Neural cell (in vitro differentiated cells): ENCODE measurements around the gene LPIN2. TPM values are rescaled to one million over a fixed set of nuclear protein-coding genes. Genes with fewer than 3 reads are reported as not detected.

Experiments
- H2AFZ ChIP-seq: fragments of 200-600, 300-800 bp; sonication (generic), shearing (Covaris generic); 2 replicates; pipeline ENCODE4 v1.6.0; 2014; ENCODE audit warnings: low read depth, mild to moderate bottlenecking, antibody characterized with exemption, low read length, moderate library complexity
- H3F3A ChIP-seq: fragments of 200-600 bp; shearing (Covaris generic); 2 replicates; pipeline ENCODE4 v1.6.1; 2016; ENCODE audit warnings: mild to moderate bottlenecking, moderate library complexity, mixed read lengths, antibody characterized with exemption, low read length; ENCODE audit not compliant: insufficient read depth, poor library complexity, severe bottlenecking
- H3K27ac ChIP-seq: fragments of 200-600, 300-800 bp; sonication (generic), shearing (Covaris generic); 2 replicates; pipeline ENCODE4 v1.5.1; 2014; ENCODE audit warnings: mild to moderate bottlenecking, low read length, moderate library complexity
- H3K27me3 ChIP-seq: fragments of 300-800, 200-600 bp; sonication (generic), shearing (Covaris generic); 2 replicates; pipeline ENCODE4 v1.6.0; 2014; ENCODE audit warnings: mild to moderate bottlenecking, low read depth, low read length, moderate library complexity; ENCODE audit not compliant: insufficient read depth
- H3K36me3 ChIP-seq: fragments of 300-800, 200-600 bp; sonication (generic), shearing (Covaris generic); 2 replicates; pipeline ENCODE4 v1.5.1; 2014; ENCODE audit warnings: mild to moderate bottlenecking, antibody characterized with exemption, low read length, moderate library complexity; ENCODE audit not compliant: insufficient read depth
- H3K4me2 ChIP-seq: fragments of 300-800, 200-600 bp; sonication (generic), shearing (Covaris generic); 2 replicates; pipeline ENCODE4 v1.6.0; 2014; ENCODE audit warnings: mild to moderate bottlenecking, low read length
- H3K4me3 ChIP-seq: fragments of 300-800, 200-600 bp; sonication (generic), shearing (Covaris generic); 2 replicates; pipeline ENCODE4 v1.5.1; 2014; ENCODE audit warnings: mild to moderate bottlenecking, low read length, moderate library complexity
- H3K79me2 ChIP-seq: fragments of 200-600 bp; shearing (Covaris generic); replicated peaks from 2 replicates; pipeline ENCODE4 v1.6.0; 2014; ENCODE audit warnings: mild to moderate bottlenecking, low read length, moderate library complexity; ENCODE audit not compliant: insufficient read depth
- H3K9ac ChIP-seq: fragments of 300-800, 200-600 bp; sonication (generic), shearing (Covaris generic); 2 replicates; pipeline ENCODE4 v1.6.1; 2016; ENCODE audit warnings: mild to moderate bottlenecking, low read length, mixed read lengths
- H3K9me2 ChIP-seq: fragments of 200-600 bp; shearing (Covaris generic); 2 replicates; pipeline ENCODE4 v1.6.1; 2016; ENCODE audit warnings: mild to moderate bottlenecking, low read length, mixed read lengths; ENCODE audit not compliant: insufficient read depth
- H3K9me3 ChIP-seq: fragments of 200-600, 300-800 bp; sonication (generic), shearing (Covaris generic); 2 replicates; pipeline ENCODE4 v1.6.1; 2016; ENCODE audit warnings: mild to moderate bottlenecking, mixed run types, low read length, moderate library complexity, mixed read lengths
- H4K20me1 ChIP-seq: fragments of 200-600 bp; shearing (Covaris generic); 2 replicates; pipeline ENCODE4 v1.6.1; 2016; ENCODE audit warnings: mild to moderate bottlenecking, mixed run types; ENCODE audit not compliant: insufficient read depth
- EP300 ChIP-seq: fragments of 450-650 bp; conservative IDR thresholded peaks from 2 replicates; pipeline ENCODE4 v1.6.1; 2014; ENCODE audit warnings: antibody characterized with exemption, mild to moderate bottlenecking, moderate library complexity; ENCODE audit not compliant: poor library complexity, severe bottlenecking
- EZH2 ChIP-seq: fragments of 200-600, 300-800 bp; shearing (Covaris generic), sonication (generic); IDR thresholded peaks from 2 replicates; pipeline ENCODE4 v1.6.1; 2014; ENCODE audit warnings: antibody characterized with exemption, low read length, borderline replicate concordance, mild to moderate bottlenecking; ENCODE audit not compliant: insufficient read depth, poor library complexity, severe bottlenecking
- MXI1 ChIP-seq: fragments of 450-650 bp; conservative IDR thresholded peaks from 2 replicates; pipeline ENCODE4 v1.6.1; 2014; ENCODE audit warnings: antibody characterized with exemption, mild to moderate bottlenecking; ENCODE audit not compliant: poor library complexity, severe bottlenecking
- POLR2AphosphoS5 ChIP-seq: IDR thresholded peaks from 2 replicates; pipeline ENCODE4 v1.6.1; 2012
- RAD21 ChIP-seq: fragments of 450-650 bp; conservative IDR thresholded peaks from 2 replicates; pipeline ENCODE4 v1.6.1; 2014; ENCODE audit warnings: antibody characterized with exemption, mild to moderate bottlenecking, moderate library complexity
- SMC3 ChIP-seq: fragments of 450-650 bp; conservative IDR thresholded peaks from 2 replicates; pipeline ENCODE4 v1.6.1; 2014; ENCODE audit warnings: antibody characterized with exemption, mild to moderate bottlenecking, moderate library complexity; ENCODE audit not compliant: poor library complexity
- TAF1 ChIP-seq: IDR thresholded peaks from 2 replicates; pipeline ENCODE4 v1.6.1; 2012; ENCODE audit warnings: low read depth
- polyA plus RNA-seq: library from polyadenylated mRNA; depleted of rRNA; stranded (reverse); fragments of >200 nt; gene quantifications from 2 replicates; pipeline ENCODE4 v1.2.3, GENCODE V29; 2014
- TF ChIP-seq, protein P1 (sequence below): IDR thresholded peaks from 2 replicates; pipeline ENCODE4 v1.6.1; 2012; ENCODE audit warnings: borderline replicate concordance
- TF ChIP-seq, protein P2 (sequence below): fragments of 450-650 bp; IDR thresholded peaks from 2 replicates; pipeline ENCODE4 v1.5.1; 2014; ENCODE audit warnings: antibody characterized with exemption, mild to moderate bottlenecking, moderate library complexity; ENCODE audit not compliant: poor library complexity, severe bottlenecking

Gene LPIN2
- polyA plus RNA-seq, 1 donor from 2014 or later = 14.4 TPM

DNA sequence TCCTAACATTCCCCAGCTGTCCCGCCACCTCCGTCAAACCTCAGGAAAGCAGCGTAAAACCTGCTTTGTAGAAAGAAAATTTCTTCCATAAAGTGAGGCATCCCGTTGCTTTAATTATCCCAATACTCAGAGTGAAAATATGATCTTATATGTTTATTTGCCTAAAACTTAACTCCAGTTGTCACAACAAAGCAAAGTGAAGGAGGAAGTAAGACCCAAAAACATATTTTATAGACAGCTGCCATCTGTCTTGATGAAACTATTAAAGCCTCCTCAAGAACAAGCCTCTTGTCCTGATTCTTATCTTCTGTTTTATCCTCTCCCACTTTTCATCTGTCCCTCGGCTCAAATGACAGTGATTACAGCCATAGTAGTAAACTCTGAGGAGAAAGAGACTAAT is 28.9 kb upstream of the LPIN2 start (continued):
- no peak for TF ChIP-seq SMC3
- no peak for TF ChIP-seq EZH2

DNA sequence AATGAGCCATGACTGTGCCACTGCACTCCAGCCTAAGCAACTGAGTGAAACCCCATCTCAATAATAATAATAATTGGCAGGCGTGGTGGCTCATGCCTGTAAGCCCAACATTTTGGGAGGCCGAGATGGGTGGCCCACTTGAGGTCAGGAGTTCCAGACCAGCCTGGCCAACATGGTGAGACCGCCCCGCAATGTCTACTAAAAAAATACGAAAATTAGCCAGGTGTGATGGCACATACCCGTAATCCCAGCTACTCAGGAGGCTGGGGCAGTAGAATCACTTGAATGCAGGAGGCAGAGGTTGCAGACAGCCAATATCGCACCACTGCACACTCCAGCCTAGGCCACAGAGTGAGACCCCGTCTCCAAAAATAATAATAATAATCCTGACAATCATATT is 27.9 kb upstream of the LPIN2 start:
- H3K36me3 ChIP-seq = no peaks in the 10 kb centered on the region
- H3K79me2 ChIP-seq = no peaks in the 10 kb centered on the region
- H3K27ac ChIP-seq = no peak overlapping the region
- no peak overlapping the region for H2AFZ ChIP-seq
- TF ChIP-seq EZH2 (no peak), TAF1 (no peak), POLR2AphosphoS5 (no peak), EP300 (no peak), RAD21 (no peak), MXI1 (no peak), SMC3 (no peak)
- TF ChIP-seq, protein P1, sequence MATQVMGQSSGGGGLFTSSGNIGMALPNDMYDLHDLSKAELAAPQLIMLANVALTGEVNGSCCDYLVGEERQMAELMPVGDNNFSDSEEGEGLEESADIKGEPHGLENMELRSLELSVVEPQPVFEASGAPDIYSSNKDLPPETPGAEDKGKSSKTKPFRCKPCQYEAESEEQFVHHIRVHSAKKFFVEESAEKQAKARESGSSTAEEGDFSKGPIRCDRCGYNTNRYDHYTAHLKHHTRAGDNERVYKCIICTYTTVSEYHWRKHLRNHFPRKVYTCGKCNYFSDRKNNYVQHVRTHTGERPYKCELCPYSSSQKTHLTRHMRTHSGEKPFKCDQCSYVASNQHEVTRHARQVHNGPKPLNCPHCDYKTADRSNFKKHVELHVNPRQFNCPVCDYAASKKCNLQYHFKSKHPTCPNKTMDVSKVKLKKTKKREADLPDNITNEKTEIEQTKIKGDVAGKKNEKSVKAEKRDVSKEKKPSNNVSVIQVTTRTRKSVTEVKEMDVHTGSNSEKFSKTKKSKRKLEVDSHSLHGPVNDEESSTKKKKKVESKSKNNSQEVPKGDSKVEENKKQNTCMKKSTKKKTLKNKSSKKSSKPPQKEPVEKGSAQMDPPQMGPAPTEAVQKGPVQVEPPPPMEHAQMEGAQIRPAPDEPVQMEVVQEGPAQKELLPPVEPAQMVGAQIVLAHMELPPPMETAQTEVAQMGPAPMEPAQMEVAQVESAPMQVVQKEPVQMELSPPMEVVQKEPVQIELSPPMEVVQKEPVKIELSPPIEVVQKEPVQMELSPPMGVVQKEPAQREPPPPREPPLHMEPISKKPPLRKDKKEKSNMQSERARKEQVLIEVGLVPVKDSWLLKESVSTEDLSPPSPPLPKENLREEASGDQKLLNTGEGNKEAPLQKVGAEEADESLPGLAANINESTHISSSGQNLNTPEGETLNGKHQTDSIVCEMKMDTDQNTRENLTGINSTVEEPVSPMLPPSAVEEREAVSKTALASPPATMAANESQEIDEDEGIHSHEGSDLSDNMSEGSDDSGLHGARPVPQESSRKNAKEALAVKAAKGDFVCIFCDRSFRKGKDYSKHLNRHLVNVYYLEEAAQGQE = no peak
- TF ChIP-seq, protein P2, sequence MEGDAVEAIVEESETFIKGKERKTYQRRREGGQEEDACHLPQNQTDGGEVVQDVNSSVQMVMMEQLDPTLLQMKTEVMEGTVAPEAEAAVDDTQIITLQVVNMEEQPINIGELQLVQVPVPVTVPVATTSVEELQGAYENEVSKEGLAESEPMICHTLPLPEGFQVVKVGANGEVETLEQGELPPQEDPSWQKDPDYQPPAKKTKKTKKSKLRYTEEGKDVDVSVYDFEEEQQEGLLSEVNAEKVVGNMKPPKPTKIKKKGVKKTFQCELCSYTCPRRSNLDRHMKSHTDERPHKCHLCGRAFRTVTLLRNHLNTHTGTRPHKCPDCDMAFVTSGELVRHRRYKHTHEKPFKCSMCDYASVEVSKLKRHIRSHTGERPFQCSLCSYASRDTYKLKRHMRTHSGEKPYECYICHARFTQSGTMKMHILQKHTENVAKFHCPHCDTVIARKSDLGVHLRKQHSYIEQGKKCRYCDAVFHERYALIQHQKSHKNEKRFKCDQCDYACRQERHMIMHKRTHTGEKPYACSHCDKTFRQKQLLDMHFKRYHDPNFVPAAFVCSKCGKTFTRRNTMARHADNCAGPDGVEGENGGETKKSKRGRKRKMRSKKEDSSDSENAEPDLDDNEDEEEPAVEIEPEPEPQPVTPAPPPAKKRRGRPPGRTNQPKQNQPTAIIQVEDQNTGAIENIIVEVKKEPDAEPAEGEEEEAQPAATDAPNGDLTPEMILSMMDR = no peak
- no peaks in the 10 kb centered on the region for H3K9me3 ChIP-seq
- H3K9me2 ChIP-seq = no peaks in the 10 kb centered on the region
- no peak overlapping the region for H3K4me2 ChIP-seq
- no peaks in the 10 kb centered on the region for H3F3A ChIP-seq
- H3K9ac ChIP-seq = no peak overlapping the region
- H4K20me1 ChIP-seq = no peaks in the 10 kb centered on the region
- H3K27me3 ChIP-seq = no peaks in the 10 kb centered on the region
- no peak overlapping the region for H3K4me3 ChIP-seq

DNA sequence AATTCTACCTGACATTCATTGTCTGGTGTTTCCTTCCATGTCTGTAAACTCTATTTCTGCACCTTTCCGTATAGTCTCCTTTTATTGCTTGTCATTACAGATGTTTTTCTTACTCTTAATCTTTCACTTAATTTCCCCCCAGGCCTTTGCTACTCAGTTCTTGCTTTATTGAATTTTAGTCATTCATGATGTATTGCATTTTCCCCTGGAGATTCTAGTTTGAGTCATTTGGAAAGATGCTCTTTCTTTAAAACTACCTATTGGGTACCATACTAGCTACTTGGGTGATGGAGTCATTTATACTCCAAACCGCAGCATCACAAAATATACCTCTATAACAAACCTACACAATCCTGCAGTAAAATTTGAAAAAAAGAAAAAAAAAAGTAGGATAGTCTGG is 27.2 kb upstream of the LPIN2 start:
- Histone ChIP-seq H2AFZ (no peak overlapping the region), H3K79me2 (no peaks in the 10 kb centered on the region), H3K9me2 (no peaks in the 10 kb centered on the region), H3F3A (no peaks in the 10 kb centered on the region), H3K36me3 (no peaks in the 10 kb centered on the region), H3K9me3 (no peaks in the 10 kb centered on the region), H3K4me2 (no peak overlapping the region), H4K20me1 (no peaks in the 10 kb centered on the region), H3K27ac (no peak overlapping the region), H3K4me3 (no peak overlapping the region), H3K27me3 (no peaks in the 10 kb centered on the region), H3K9ac (no peak overlapping the region)
- TF ChIP-seq EP300 (no peak), TAF1 (no peak), POLR2AphosphoS5 (no peak), EZH2 (no peak), MXI1 (no peak), SMC3 (no peak)
- TF ChIP-seq, protein P1 = no peak
- TF ChIP-seq, protein P2 = no peak
